Thoracic aorta (tissue), 2 donors: ENCODE results near the gene TLX1. TPM values are rescaled to one million over a fixed set of nuclear protein-coding genes. Genes with fewer than 3 reads are reported as not detected.

Experiments used
- ATAC-seq: fragments of 150-250 bp; one replicate; pipeline ENCODE4 v1.8.0; 2017; ENCODE audit warnings: low read depth; ENCODE audit not compliant: insufficient number of reproducible peaks, low FRiP score
- DNase-seq: peaks from one replicate; pipeline ENCODE4 v3.0.0-alpha.2; 2020; ENCODE audit warnings: low spot score
- H3K27ac ChIP-seq, 2 donors: fragments of 200-600 bp; sonication (generic); 1 replicate in 1 of 2; 2 replicates in 1 of 2; pipeline ENCODE4 v1.5.1; 2016; ENCODE audit warnings: mild to moderate bottlenecking in 2 of 2, moderate library complexity in 2 of 2
- H3K27me3 ChIP-seq: fragments of 200-600 bp; sonication (generic); replicated peaks from 2 replicates; pipeline ENCODE4 v1.6.0; 2016; ENCODE audit warnings: mild to moderate bottlenecking; ENCODE audit not compliant: insufficient read depth
- H3K36me3 ChIP-seq: fragments of 200-600 bp; sonication (generic); one replicate; pipeline ENCODE4 v1.5.1; 2016
- H3K4me1 ChIP-seq, 2 donors: fragments of 200-600 bp; sonication (generic); 1 replicate in 1 of 2; 2 replicates in 1 of 2; pipeline versions ENCODE4 v1.5.1 to v1.6.0; 2016; ENCODE audit warnings: low read depth in 2 of 2, mild to moderate bottlenecking in 1 of 2; ENCODE audit not compliant: control insufficient read depth in 1 of 2
- H3K4me3 ChIP-seq: fragments of 200-600 bp; sonication (generic); 2 replicates; pipeline ENCODE4 v1.5.1; 2016; ENCODE audit warnings: mild to moderate bottlenecking
- H3K9me3 ChIP-seq: fragments of 200-600 bp; sonication (generic); 2 replicates; pipeline ENCODE4 v1.5.1; 2016
- total RNA-seq, 2 donors: library from RNA; depleted of rRNA; stranded (reverse); fragments of >200 nt; gene quantifications; one replicate each; pipeline versions ENCODE4 v1.1.0 to v1.2.3, GENCODE V29; 2016
- TF ChIP-seq, protein P1 (sequence below): fragments of 200-600 bp; sonication (generic); IDR thresholded peaks from one replicate; pipeline ENCODE4 v1.5.1; 2019; ENCODE audit warnings: antibody characterized with exemption

Gene TLX1
- total RNA-seq, 2 donors from 2014 or later, result not detected

DNA sequence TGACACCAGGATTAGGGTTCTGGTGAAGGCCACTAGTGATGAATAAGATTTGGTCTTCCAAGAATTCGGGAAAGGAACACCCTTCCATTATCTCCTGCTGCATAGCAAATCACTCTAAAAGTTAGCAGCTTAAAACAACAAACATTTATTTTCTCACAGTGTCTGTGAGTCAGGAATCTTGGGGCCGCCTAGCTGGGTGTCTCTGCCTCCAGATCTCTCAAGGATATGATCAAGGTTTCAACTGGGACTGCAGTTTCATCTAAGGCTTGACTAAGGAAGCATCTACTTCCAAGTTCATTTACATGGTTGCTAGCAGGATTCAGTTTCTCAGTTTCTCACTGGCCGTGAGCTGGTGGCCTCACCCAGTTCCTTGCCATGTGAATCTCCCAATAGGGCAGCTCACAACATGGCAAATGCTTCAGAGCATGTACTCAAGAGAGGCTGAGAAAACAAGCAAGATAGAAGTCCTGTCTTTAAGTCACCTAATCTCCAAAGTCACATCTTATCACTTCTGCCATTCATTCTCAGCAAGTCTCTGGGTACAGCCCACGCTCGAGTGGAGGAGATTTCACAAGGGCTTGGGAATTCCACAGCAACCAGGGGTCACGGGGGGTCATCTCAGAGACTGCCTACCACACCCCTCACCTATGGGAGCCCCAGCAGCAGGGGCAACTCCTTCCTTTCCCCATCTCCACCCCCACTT lies 26.8 kb downstream of the TLX1 start:
- DNase-seq, result no peak
- TF ChIP-seq, protein P1, sequence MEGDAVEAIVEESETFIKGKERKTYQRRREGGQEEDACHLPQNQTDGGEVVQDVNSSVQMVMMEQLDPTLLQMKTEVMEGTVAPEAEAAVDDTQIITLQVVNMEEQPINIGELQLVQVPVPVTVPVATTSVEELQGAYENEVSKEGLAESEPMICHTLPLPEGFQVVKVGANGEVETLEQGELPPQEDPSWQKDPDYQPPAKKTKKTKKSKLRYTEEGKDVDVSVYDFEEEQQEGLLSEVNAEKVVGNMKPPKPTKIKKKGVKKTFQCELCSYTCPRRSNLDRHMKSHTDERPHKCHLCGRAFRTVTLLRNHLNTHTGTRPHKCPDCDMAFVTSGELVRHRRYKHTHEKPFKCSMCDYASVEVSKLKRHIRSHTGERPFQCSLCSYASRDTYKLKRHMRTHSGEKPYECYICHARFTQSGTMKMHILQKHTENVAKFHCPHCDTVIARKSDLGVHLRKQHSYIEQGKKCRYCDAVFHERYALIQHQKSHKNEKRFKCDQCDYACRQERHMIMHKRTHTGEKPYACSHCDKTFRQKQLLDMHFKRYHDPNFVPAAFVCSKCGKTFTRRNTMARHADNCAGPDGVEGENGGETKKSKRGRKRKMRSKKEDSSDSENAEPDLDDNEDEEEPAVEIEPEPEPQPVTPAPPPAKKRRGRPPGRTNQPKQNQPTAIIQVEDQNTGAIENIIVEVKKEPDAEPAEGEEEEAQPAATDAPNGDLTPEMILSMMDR, result no peak
- Histone ChIP-seq H3K27me3 (peaks cover 8% of the 10 kb centered on the region), H3K36me3 (no peaks in the 10 kb centered on the region), H3K4me1 (peaks cover 0 to 3% of the 10 kb centered on the region in 2 donors), H3K9me3 (no peaks in the 10 kb centered on the region), H3K4me3 (no peak overlapping the region), H3K27ac (no peak overlapping the region)
- ATAC-seq, result no peak

DNA sequence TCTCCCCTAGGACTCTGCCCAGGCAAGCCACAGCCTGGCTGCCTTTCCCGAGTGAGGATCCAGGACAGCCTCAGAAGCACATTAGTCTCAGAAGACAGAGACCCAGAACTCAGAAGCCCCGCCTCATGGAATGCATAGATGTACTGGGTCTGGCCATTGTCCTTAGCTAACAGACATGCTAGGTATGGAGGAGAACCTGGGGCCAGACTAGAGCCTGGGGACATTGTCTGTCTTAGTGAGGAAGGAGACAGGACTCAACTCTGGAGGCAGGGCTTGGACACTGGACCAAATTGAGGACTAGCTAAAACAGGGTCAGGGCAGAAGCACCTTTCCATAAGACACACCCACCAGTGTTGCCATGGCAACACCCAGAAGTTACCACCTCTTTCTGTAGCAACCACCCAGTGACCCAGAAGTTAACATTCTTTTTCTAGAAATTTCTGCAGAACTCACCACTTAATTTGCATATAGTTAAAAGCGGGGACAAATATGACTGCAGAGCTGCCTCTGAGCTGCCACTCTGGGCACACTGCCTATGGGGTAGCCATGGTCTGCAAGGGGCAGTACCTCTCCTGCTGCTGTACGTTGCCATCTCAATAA lies 27.5 kb downstream of the TLX1 start:
- DNase-seq, result no peak
- peaks cover 8% of the 10 kb centered on the region for H3K27me3 ChIP-seq
- no peaks in the 10 kb centered on the region for H3K9me3 ChIP-seq
- peaks cover 0 to 3% of the 10 kb centered on the region in 2 donors for H3K4me1 ChIP-seq
- H3K36me3 ChIP-seq, result no peaks in the 10 kb centered on the region
- TF ChIP-seq, protein P1, result no peak
- H3K27ac ChIP-seq, result no peak overlapping the region
- no peak overlapping the region for H3K4me3 ChIP-seq
- no peak for ATAC-seq

DNA sequence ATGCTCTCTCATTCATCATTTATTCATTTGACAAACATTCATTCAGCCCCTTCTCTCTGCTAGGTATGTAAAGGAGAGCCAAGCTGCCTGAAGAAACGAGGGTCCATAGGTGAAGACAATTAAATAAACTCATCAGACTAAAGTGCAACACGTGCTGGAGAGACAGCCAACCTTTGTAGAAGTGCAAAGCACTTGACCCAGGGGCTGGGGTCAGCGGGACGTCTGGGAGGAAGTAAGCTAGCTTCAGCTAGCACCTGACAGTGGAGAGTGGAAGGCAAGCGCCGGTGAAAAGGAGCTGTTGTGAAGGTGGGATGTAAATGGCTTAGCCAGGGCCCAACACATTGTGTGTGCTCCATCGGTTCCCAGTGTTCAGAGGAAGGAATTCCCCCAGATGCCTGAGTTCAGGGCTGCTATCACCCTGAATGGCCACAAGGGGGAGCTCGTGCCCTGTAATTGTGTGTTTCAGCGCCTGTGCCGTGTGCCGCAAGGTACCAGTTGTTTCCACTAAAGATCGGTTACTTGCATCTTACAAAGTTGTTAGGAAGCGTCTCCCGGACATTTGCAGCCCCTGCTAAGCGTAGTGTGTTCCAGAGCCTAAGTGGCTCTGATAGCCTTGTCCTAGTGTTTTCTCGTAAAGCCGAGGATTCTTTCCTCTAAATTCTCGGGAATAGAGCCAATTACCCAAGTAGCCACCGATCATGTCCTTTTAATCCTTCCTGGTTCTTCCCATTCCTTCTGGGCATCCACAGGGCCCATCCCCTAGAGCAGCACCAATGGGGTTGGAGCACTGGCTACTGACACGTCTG lies 30.6 kb downstream of the TLX1 start:
- peak; percentile 64 for ATAC-seq
- Histone ChIP-seq H3K36me3 (no peaks in the 10 kb centered on the region), H3K9me3 (no peaks in the 10 kb centered on the region), H3K4me3 (peak overlapping the region; percentile 58), H3K27ac (no peak overlapping the region), H3K4me1 (peaks cover 0 to 3% of the 10 kb centered on the region in 2 donors), H3K27me3 (peaks cover 7% of the 10 kb centered on the region)
- TF ChIP-seq, protein P1, result peak; percentile 97
- DNase-seq, result peak; percentile 15

DNA sequence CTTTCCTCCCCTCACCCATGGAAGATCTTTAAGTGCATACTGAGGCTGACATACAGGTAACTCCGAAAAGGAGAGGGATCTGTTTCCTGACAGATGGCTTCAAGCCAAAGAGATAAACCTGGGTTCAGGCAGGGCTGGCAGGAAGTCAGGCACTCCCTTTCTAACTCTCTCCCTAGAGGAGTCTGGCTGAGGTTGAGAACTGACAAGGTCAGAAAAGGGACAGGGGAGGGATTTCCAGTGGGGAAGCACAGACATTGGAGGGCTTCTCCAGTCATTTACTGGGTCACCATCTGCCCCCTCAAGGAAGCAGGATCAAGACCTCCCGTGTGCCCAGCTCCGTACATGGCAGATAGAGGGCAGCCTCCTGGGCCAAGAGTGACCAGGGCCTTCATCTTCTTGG lies 31.6 kb downstream of the TLX1 start:
- Histone ChIP-seq H3K36me3 (no peaks in the 10 kb centered on the region), H3K27ac (no peak overlapping the region), H3K27me3 (peaks cover 7% of the 10 kb centered on the region), H3K4me3 (no peak overlapping the region), H3K9me3 (no peaks in the 10 kb centered on the region), H3K4me1 (peaks cover 0 to 3% of the 10 kb centered on the region in 2 donors)
- ATAC-seq, result no peak
- TF ChIP-seq, protein P1, result no peak
- no peak for DNase-seq

DNA sequence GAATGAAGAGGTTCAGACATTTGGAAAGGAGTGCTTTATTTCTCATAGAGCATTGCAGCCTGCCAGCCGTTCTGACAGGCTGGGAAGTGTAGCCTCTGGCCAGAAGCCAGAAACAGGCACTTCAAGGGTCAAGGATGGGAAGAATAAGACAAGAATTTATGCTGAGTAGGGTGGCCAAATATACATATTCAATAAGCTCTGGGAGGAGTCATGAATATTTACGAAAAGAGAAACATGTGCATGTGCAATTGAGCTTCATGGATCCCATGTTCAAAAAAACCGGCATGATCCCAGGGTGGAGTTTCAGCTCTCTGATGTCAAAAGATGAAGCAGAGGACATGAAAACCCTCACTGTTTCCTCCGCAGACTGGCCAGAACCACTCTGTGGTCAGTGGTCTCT lies 32.9 kb downstream of the TLX1 start:
- no peak overlapping the region for H3K27ac ChIP-seq
- no peak overlapping the region for H3K4me3 ChIP-seq
- TF ChIP-seq, protein P1, result no peak
- no peak for ATAC-seq
- no peaks in the 10 kb centered on the region for H3K9me3 ChIP-seq
- no peak for DNase-seq
- H3K27me3 ChIP-seq, result peaks cover 7% of the 10 kb centered on the region
- peaks cover 0 to 3% of the 10 kb centered on the region in 2 donors for H3K4me1 ChIP-seq
- no peaks in the 10 kb centered on the region for H3K36me3 ChIP-seq
